NCI-H2081 treated with DMSO at 0.1 percent for 48 hours (cell line): ENCODE measurements around the gene GJA3.

ENCODE experiments used
- DNase-seq: peaks from one replicate; lab custom pipeline; 2025; lab: John Stamatoyannopoulos, UW

The GJA3 gene

GRCh38 chr13:20150561-20150960 lies 10.3 kb downstream of the GJA3 start:
- no peak for DNase-seq

GRCh38 chr13:20149762-20150161 lies 11.1 kb downstream of the GJA3 start:
- DNase-seq, result no peak

- DNase-seq, result no peak
Measured at GRCh38 chr13:20148501-20149183, 12.2 kb downstream of the GJA3 start.

GRCh38 chr13:20146381-20146780 lies 14.5 kb downstream of the GJA3 start:
- no peak for DNase-seq

GRCh38 chr13:20145521-20145920 lies 15.3 kb downstream of the GJA3 start:
- DNase-seq, result no peak

- DNase-seq, result no peak
Measured at GRCh38 chr13:20144141-20144850, 16.6 kb downstream of the GJA3 start.

GRCh38 chr13:20142927-20143480 lies 17.8 kb downstream of the GJA3 start:
- no peak for DNase-seq

- DNase-seq, result no peak
Measured at GRCh38 chr13:20142023-20142926, 18.6 kb downstream of the GJA3 start.

GRCh38 chr13:20141238-20142022 lies 19.4 kb downstream of the GJA3 start:
- no peak for DNase-seq

GRCh38 chr13:20140487-20140886 lies 20.4 kb downstream of the GJA3 start:
- DNase-seq, result no peak

GRCh38 chr13:20137875-20138274 lies 23.0 kb downstream of the GJA3 start:
- DNase-seq, result no peak

GRCh38 chr13:20136781-20137703 lies 23.8 kb downstream of the GJA3 start:
- DNase-seq, result no peak

- no peak for DNase-seq
Measured at GRCh38 chr13:20134732-20135131, 26.1 kb downstream of the GJA3 start.

- DNase-seq, result no peak
Measured at GRCh38 chr13:20132052-20132634, 28.7 kb downstream of the GJA3 start.

- DNase-seq, result no peak
Measured at GRCh38 chr13:20131057-20131832, 29.6 kb downstream of the GJA3 start.

- no peak for DNase-seq
Measured at GRCh38 chr13:20130652-20131051, 30.2 kb downstream of the GJA3 start.

- no peak for DNase-seq
Measured at GRCh38 chr13:20130012-20130411, 30.8 kb downstream of the GJA3 start.

GRCh38 chr13:20129076-20129475 lies 31.8 kb downstream of the GJA3 start:
- no peak for DNase-seq

- DNase-seq, result no peak
Measured at GRCh38 chr13:20128459-20128931, 32.4 kb downstream of the GJA3 start.
